Liver (tissue), 9 donors: ENCODE results near the gene TACR1. TPM values are rescaled to one million over a fixed set of nuclear protein-coding genes. Genes with fewer than 3 reads are reported as not detected.

ENCODE experiments used
- DNase-seq: peaks from one replicate; pipeline ENCODE4 v3.0.0-alpha.2; 2017; ENCODE audit warnings: low spot score
- H3K27ac ChIP-seq, 2 donors: one replicate each; pipeline ENCODE4 v1.7.0; 2013; ENCODE audit warnings: inconsistent platforms in 2 of 2, low read length in 2 of 2, control low read depth in 1 of 2, low read depth in 1 of 2, mild to moderate bottlenecking in 1 of 2
- H3K27me3 ChIP-seq, 4 donors: one replicate each; pipeline versions ENCODE4 v1.6.1 to v1.7.0; 2013; ENCODE audit warnings: low read length in 3 of 4, inconsistent platforms in 1 of 4, mild to moderate bottlenecking in 1 of 4, moderate library complexity in 1 of 4; ENCODE audit not compliant: control insufficient read depth in 4 of 4, insufficient read depth in 4 of 4
- H3K36me3 ChIP-seq, 4 donors: one replicate each; pipeline versions ENCODE4 v1.6.1 to v1.7.0; 2013; ENCODE audit warnings: low read length in 3 of 4, mild to moderate bottlenecking in 3 of 4, low read depth in 1 of 4, moderate library complexity in 1 of 4; ENCODE audit not compliant: control insufficient read depth in 4 of 4, insufficient read depth in 3 of 4
- H3K4me1 ChIP-seq, 4 donors: one replicate each; pipeline versions ENCODE4 v1.6.1 to v1.7.0; 2013; ENCODE audit warnings: low read length in 3 of 4, mild to moderate bottlenecking in 3 of 4, moderate library complexity in 1 of 4; ENCODE audit not compliant: control insufficient read depth in 4 of 4, insufficient read depth in 4 of 4
- H3K4me3 ChIP-seq, 3 donors: one replicate each; pipeline versions ENCODE4 v1.6.1 to v1.7.0; 2013; ENCODE audit warnings: low read length in 3 of 3, control low read depth in 1 of 3, low read depth in 1 of 3, mild to moderate bottlenecking in 1 of 3
- H3K9ac ChIP-seq, 2 donors: one replicate each; pipeline ENCODE4 v1.7.0; 2013; ENCODE audit warnings: low read length in 2 of 2, mild to moderate bottlenecking in 2 of 2, moderate library complexity in 2 of 2, control low read depth in 1 of 2, low read depth in 1 of 2
- H3K9me3 ChIP-seq, 4 donors: one replicate each; pipeline versions ENCODE4 v1.6.1 to v1.7.0; 2013; ENCODE audit warnings: low read length in 3 of 4; ENCODE audit not compliant: control insufficient read depth in 4 of 4
- EGR1 ChIP-seq, 2 donors: IDR thresholded peaks; 2 replicates each; pipeline ENCODE4 v1.6.1; 2016 to 2018; ENCODE audit warnings: antibody characterized with exemption in 2 of 2, low read depth in 2 of 2
- GABPA ChIP-seq, 2 donors: IDR thresholded peaks in 1 of 2; conservative IDR thresholded peaks in 1 of 2; 2 replicates each; pipeline ENCODE4 v1.6.1; 2016; ENCODE audit warnings: antibody characterized with exemption in 2 of 2, mild to moderate bottlenecking in 1 of 2, moderate library complexity in 1 of 2
- HNF4A ChIP-seq, 2 donors: conservative IDR thresholded peaks; 2 replicates each; pipeline ENCODE4 v1.6.1; 2016; ENCODE audit warnings: antibody characterized with exemption in 2 of 2, mild to moderate bottlenecking in 2 of 2
- HNF4G ChIP-seq: IDR thresholded peaks from 2 replicates; pipeline ENCODE4 v1.6.1; 2016; ENCODE audit warnings: antibody characterized with exemption
- JUND ChIP-seq, 2 donors: IDR thresholded peaks; 2 replicates each; pipeline ENCODE4 v1.6.1; 2016; ENCODE audit warnings: antibody characterized with exemption in 2 of 2
- NR2F2 ChIP-seq: IDR thresholded peaks from 2 replicates; pipeline ENCODE4 v1.6.1; 2016; ENCODE audit warnings: antibody characterized with exemption
- RAD21 ChIP-seq, 2 donors: IDR thresholded peaks; 2 replicates each; pipeline ENCODE4 v1.6.1; 2016; ENCODE audit warnings: antibody characterized with exemption in 2 of 2, mild to moderate bottlenecking in 2 of 2
- RXRA ChIP-seq, 2 donors: IDR thresholded peaks; 2 replicates each; pipeline ENCODE4 v1.6.1; 2017 to 2018; ENCODE audit warnings: antibody characterized with exemption in 2 of 2, mild to moderate bottlenecking in 1 of 2
- YY1 ChIP-seq: IDR thresholded peaks from 2 replicates; pipeline ENCODE4 v1.6.1; 2016; ENCODE audit warnings: antibody characterized with exemption, mild to moderate bottlenecking
- WGBS: extraction: QIAGEN DNeasy Blood & Tissue Kit; methylation state at CpG from one replicate; pipeline ENCODE4 v1.1.7; 2013; 5-methylcytosine and 5-hydroxymethylcytosine counted together
- polyA plus RNA-seq, 2 donors: library from polyadenylated mRNA; stranded (reverse) in 1 of 2; unstranded in 1 of 2; fragments of 200-250 nt in 1 of 2; fragments of >200 nt in 1 of 2; fragmentation: Nextera tagmentation in 1 of 2; extraction: Ambion mirVana in 1 of 2; gene quantifications; one replicate each; pipeline versions ENCODE4 v1.2.1 to v1.2.3, GENCODE V29; 2013 to 2015
- total RNA-seq, 2 donors: library from RNA; depleted of rRNA; stranded (reverse); fragments of >200 nt; gene quantifications; one replicate each; pipeline ENCODE4 v1.2.3, GENCODE V29; 2014
- TF ChIP-seq, protein P1 (sequence below): fragments of 150-350 bp; IDR thresholded peaks from 2 replicates; pipeline ENCODE4 v1.5.1; 2017; ENCODE audit warnings: improper control_type of control experiment, low read depth, low read length; ENCODE audit not compliant: missing input control
- TF ChIP-seq, protein P2 (sequence below): IDR thresholded peaks from 2 replicates; pipeline ENCODE4 v1.6.1; 2016; ENCODE audit warnings: antibody characterized with exemption
- donor health status: healthy.
- donor health status: healthy.
- donor health status: healthy.
- donor health status: healthy.
- donor health status: healthy.

Gene TACR1
- total and polyA plus RNA-seq, 4 donors, result 0.02 to 0.84 (median 0.14) TPM; not detected in 1

DNA sequence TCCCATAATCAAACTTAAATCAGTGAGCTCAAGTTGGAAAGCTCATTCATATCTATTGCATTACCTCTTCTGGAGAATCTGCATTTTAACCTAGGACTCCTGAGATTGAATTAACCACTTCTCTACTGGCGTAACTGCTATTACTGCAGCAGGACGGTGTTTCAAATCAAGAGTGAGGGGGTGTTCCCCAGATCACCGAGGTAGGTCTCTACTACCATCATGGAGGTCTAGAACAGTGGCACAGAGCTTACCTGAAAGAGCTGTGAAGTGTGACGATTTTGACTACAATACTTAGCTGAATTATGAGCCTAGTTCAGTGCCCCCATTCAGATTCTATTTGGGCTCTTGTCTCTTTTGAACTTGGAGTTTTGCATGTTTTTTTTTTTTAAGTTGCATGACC is 121.4 kb downstream of the TACR1 start:
- H3K9me3 ChIP-seq, result no peaks in the 10 kb centered on the region
- no peak for TF ChIP-seq EGR1 (IDR thresholded peaks at IDR 0.05; ENCODE audit: low read depth in 2 of 2)
- no peak overlapping the region for H3K4me3 ChIP-seq
- H3K27ac ChIP-seq, result no peak overlapping the region
- H3K27me3 ChIP-seq, result no peaks in the 10 kb centered on the region
- DNase-seq, result no peak
- H3K36me3 ChIP-seq, result no peaks in the 10 kb centered on the region
- H3K4me1 ChIP-seq, result no peaks in the 10 kb centered on the region
- WGBS, result 93% methylated on average over 4 of the region's 4 CpGs
- H3K9ac ChIP-seq, result no peak overlapping the region

DNA sequence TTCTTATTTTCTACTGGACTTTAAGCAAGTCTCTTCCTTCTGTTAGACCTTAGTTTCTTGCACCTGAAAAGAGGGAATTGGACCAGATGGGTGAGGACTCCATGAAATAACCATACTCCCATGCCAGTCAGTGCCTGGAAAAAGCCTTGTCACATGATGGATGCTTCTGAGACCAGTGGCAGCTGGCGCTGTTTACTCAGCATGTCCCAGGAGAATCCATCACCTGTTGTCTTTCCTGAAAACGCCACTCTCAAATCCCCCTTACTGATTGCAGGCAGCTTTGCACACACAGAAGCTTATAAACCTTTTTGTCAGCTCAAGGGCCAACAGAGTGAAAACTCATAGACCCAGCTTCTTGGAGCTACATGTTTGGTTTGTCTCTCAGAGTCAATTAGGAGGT is 123.2 kb downstream of the TACR1 start:
- 92% methylated on average over 2 of the region's 2 CpGs for WGBS
- Histone ChIP-seq H3K36me3 (no peaks in the 10 kb centered on the region), H3K9me3 (no peaks in the 10 kb centered on the region), H3K4me3 (no peak overlapping the region), H3K27me3 (no peaks in the 10 kb centered on the region), H3K27ac (no peak overlapping the region), H3K4me1 (no peaks in the 10 kb centered on the region), H3K9ac (no peak overlapping the region)
- no peak for TF ChIP-seq YY1
- TF ChIP-seq, protein P1, sequence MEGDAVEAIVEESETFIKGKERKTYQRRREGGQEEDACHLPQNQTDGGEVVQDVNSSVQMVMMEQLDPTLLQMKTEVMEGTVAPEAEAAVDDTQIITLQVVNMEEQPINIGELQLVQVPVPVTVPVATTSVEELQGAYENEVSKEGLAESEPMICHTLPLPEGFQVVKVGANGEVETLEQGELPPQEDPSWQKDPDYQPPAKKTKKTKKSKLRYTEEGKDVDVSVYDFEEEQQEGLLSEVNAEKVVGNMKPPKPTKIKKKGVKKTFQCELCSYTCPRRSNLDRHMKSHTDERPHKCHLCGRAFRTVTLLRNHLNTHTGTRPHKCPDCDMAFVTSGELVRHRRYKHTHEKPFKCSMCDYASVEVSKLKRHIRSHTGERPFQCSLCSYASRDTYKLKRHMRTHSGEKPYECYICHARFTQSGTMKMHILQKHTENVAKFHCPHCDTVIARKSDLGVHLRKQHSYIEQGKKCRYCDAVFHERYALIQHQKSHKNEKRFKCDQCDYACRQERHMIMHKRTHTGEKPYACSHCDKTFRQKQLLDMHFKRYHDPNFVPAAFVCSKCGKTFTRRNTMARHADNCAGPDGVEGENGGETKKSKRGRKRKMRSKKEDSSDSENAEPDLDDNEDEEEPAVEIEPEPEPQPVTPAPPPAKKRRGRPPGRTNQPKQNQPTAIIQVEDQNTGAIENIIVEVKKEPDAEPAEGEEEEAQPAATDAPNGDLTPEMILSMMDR, result no peak
- TF ChIP-seq RXRA (IDR thresholded peaks at IDR 0.05), result no peak
- no peak for DNase-seq

DNA sequence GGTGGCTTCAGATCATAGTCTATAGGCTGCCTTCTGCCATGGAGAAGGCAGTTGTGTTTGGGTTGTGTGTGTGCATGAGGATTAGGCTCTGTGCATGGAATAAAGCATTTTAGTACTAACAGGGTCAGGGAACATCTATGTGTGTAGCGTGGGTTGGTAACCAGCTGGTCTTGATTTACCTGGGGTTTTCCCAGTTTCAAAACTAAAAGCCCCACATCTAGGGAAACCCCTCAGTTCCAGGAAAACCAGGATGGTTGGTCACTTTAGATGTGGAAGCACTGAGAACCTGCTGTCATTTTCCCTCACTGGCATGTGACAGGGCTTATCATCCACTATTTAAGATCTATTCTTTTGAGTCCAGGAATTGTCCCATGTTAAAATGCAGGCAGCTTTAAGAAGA is 124.6 kb downstream of the TACR1 start:
- H3K4me1 ChIP-seq, result no peaks in the 10 kb centered on the region
- H3K9ac ChIP-seq, result no peak overlapping the region
- no peak for TF ChIP-seq NR2F2
- TF ChIP-seq JUND (IDR thresholded peaks at IDR 0.05), result no peak
- no peak for TF ChIP-seq HNF4G
- TF ChIP-seq, protein P2, sequence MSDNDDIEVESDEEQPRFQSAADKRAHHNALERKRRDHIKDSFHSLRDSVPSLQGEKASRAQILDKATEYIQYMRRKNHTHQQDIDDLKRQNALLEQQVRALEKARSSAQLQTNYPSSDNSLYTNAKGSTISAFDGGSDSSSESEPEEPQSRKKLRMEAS, result no peak
- no peak for TF ChIP-seq RXRA (IDR thresholded peaks at IDR 0.05)
- no peak for TF ChIP-seq RAD21 (IDR thresholded peaks at IDR 0.05)
- no peak for TF ChIP-seq GABPA (IDR thresholded peaks at IDR 0.05 in 1 of 2, conservative IDR thresholded peaks at IDR 0.05 in 1 of 2)
- TF ChIP-seq, protein P1, result no peak
- TF ChIP-seq HNF4A (conservative IDR thresholded peaks at IDR 0.05), result no peak
- 97% methylated on average over 1 of the region's 1 CpG for WGBS
- H3K4me3 ChIP-seq, result no peak overlapping the region
- no peak for DNase-seq
- no peaks in the 10 kb centered on the region for H3K27me3 ChIP-seq
- H3K9me3 ChIP-seq, result no peaks in the 10 kb centered on the region
- H3K36me3 ChIP-seq, result no peaks in the 10 kb centered on the region
- no peak overlapping the region for H3K27ac ChIP-seq
